NCI-H2029 treated with DMSO at 0.1 percent for 48 hours (cell line): ENCODE measurements around the gene MIOS.

ENCODE experiments used
- DNase-seq: peaks from one replicate; lab custom pipeline; 2025; lab: John Stamatoyannopoulos, UW

The MIOS gene

DNA sequence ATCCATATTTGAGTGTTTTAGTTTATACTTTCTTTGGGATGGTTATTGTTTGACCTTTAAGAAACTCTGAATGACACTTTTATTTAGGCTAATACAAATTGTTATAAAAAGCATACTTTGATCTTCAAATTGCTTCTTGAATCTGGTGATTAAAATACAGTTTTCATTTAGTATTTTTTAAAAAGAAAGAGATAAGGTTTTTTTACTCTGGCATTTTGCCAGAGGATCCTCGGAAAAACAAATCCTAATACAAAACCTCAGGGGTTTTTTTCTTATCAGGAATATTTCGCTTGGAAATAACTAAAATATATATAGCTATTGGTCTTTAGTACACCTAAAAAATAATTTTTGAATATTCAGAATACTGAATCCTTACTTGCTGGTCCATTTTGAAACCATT lies 17.0 kb downstream of the MIOS start:
- DNase-seq: no peak

DNA sequence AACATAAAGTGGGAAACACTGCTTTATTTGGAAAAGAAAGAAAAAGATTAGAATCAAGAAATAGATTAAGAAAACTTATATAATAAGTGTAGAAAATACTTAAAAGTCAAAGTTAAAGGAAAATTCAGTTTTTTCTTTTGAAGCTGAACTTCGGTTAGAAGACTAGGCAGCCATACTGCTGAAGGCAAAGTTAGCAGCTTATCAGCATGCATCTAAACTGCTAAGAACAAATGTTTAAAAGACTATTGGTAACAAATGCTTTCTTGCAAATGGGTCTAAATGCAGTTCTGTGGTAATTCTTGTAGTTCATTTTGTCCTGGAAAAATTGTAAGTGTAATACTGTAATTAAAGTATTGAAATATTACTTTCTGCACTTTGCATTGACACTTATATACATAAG lies 18.0 kb downstream of the MIOS start:
- DNase-seq: no peak

DNA sequence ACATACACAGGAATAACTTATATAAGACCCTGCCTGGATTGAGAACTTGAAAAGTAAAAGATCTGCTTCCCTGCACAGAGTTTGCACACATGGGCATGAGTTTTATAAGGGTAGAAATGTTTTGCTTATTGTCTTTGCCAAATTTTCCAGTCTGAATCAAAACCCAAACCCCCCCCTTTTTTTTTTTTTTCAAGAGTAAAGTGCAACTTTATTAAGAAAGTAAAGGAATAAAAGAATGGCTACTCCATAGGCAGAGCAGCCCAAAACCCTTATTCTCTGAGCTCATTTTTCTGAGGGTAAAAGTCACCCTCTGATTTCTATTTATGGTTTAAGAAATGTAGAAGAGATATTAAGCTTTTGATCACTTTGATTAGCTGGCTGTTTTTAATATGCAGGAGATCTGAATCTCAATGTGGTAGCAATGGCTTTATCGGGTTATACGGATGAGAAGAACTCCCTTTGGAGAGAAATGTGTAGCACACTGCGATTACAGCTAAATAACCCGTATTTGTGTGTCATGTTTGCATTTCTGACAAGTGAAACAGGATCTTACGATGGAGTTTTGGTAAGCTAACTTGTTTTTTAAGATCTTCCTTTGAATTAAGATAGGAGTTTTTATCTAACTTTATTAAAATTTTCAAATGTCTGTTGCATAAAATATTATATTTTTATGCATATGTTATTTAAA lies 18.7 kb downstream of the MIOS start:
- DNase-seq: no peak

DNA sequence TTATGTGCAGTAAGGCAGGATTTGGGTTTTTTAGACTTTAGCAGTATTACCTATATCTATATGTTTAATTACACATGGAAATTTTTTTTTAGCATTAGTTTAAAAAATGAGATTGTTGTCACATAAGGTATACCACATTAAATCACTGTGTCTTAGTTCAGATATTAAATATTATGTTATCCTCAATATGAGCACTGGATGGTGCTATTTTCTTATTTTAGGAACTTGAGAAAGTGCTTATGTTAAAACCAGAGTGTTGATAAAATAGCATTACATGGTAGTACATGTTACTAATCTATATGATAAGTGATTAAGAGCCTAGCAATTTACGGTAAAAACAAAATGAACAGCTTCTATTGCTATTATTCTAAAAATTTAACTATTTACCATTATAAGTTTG lies 28.8 kb downstream of the MIOS start:
- DNase-seq: no peak

DNA sequence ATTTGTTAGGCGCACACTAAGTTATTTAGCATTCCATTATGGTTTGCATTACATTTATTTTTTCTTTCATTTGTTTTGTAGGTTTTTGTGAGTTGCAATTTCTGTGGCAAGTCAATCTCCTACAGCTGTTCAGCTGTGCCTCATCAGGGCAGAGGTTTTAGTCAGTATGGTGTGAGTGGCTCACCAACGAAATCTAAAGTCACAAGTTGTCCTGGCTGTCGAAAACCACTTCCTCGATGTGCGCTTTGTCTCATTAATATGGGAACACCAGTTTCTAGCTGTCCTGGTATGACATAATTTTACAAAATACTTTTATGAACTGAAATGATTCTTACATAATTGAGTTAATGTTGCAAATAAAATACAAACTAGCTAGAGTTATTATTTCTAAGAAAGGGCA lies 29.5 kb downstream of the MIOS start:
- no peak for DNase-seq

DNA sequence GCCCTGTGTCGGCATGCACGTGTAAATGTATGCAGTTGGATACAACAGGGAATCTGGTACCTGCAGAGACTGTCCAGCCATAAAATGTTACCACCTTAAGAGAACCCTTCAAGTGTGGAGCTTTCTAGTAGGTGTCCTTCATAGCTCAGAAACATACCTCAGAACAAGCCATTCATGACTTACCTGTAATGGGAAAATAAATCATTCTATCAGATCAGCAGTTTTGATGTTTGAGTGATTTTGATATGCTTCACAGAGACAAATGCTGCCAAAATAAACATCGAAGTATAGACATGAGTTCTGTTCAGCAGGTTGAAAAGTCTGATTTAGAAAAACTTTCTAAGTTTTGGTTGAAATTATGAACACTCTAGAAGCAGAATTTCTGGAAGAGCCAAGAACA lies 40.3 kb downstream of the MIOS start:
- no peak for DNase-seq

DNA sequence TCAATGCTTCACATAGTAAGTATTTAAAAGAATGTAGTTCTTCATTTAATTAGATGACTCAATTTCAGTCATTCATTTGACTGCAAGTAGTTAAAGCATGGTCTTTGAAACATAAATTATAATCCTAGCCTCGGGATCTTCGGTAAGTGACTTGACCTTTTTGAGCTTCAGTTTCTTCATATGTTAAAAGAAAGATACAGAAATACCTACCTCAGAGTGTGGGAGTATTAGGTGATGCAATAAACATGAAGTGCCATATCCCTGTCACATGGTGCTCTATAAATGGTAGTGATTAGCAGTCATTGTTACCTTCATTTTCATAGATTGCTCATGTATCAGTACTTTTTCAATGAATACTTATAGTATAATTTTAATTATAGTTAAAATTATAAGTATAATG lies 42.6 kb downstream of the MIOS start:
- DNase-seq: no peak

DNA sequence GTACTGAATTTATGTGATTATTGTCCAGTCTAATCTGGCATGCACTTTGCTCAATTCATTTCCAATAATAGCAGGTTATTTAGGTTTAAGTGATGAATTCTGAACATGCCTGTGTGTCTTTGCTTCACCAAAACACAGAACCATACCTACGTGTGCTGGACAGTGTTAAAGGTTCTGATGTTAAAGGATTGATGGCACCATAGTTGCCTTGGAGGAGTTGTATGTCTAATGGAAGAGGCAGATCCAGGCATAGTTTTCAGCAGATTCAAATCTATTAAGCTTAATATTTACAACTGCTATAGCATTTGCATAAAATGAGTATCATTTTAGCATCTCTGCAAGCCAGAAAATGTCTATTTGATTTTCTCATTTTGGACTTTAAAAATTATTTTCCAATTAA lies 45.8 kb downstream of the MIOS start:
- no peak for DNase-seq

DNA sequence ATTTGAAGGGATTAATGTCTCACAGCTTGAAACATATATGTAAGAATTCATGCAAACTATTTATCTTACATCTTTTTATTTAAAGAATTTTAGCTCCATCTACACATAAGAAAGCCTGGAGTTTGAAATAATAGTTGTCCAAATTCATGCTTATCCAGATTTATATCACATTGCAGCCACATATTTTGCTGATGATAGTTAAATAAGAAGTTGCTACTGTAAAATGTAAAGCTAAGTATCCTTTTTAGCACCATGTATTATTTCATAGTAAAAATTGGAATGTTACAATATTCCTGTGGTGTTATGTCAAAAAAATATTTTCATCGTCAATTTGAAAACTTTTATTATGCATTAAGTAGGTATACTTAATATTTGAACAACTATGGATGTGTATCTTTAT lies 46.5 kb downstream of the MIOS start:
- no peak for DNase-seq

DNA sequence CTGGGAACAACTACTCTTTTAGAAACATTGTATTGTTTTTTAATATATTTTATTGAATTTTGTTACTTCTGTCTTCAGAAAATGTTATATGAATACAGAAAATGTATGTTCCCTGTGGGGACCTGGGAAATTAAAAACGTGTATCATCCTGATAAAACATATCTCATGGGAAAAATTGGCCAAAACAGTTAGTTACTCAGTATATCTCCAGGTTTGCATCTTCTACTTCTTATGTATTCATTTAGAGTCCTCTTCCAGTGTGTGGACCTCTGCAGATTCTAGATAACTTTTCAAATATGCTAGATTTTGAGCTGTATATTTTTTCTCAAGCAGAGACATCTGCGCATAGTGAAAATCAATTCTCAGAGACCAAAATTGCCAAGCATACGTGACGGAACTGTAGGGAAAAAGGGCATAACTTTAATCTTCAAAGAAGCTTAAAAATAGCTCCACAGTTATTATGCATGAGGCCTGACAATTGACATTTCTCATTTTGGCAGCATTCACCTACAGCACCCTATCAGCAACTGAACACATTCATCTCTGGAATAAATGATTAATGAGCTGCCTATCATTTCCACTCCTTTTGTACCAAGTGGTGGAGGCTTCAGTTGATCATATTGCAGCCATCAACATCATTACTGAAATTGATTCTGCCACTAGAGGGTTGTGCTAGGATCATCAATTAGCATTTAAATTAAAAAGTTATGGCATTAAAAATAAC lies 47.5 kb downstream of the MIOS start:
- DNase-seq: no peak

DNA sequence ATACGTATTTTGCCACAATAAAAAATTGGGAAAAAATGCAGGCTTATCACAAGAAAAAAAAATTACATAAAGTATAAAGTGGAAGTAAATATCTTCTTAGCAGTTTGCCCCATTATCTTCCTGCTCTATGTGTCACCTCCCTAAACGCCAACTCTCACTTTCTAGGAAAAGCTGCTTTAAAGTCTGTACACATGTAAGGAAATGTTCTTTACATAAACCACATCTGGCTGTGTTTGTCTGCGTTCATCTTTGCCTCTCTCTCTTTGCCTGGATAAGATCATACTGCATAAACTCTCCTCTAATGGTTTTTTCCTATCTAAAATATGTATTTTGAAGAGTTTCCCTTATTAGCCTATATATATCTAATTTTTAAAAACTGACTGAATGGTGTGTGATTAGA lies 50.9 kb downstream of the MIOS start:
- no peak for DNase-seq

DNA sequence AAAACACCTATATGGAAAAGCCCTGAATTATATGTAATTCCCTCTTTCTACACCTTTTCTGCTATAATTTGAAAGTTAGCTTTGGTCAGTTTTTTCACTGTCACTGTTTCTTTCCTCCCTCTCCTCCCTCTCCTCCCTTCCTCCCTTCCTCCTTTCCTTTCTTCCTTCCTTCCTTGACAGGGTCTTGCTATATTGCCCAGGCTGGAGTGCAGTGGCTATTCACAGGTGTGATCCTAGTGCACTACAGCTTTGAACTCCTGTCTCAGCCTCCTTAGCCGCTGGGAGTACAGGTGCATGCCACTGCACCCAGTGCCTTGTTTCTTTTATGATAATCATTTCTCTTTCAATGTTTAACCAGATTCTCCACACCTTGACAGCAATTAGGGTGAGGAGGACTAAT lies 51.7 kb downstream of the MIOS start:
- no peak for DNase-seq

DNA sequence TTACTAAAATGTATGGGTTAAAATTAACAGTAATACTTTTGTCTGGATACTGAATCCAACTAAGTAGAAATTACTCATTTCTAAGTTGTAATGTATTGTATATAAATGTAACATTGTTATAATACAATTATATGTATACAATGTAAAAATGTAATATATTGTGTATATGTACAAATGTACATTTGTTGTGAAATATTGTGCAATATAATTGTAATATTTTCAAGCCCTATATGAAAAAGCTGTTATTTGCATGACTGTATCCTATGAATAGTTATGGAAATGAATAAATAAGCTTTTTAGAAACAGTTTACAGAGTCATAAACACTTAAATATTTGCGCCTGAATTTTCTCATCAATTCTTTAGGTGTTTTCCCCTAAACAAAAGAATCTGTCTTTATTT lies 53.6 kb downstream of the MIOS start:
- no peak for DNase-seq

DNA sequence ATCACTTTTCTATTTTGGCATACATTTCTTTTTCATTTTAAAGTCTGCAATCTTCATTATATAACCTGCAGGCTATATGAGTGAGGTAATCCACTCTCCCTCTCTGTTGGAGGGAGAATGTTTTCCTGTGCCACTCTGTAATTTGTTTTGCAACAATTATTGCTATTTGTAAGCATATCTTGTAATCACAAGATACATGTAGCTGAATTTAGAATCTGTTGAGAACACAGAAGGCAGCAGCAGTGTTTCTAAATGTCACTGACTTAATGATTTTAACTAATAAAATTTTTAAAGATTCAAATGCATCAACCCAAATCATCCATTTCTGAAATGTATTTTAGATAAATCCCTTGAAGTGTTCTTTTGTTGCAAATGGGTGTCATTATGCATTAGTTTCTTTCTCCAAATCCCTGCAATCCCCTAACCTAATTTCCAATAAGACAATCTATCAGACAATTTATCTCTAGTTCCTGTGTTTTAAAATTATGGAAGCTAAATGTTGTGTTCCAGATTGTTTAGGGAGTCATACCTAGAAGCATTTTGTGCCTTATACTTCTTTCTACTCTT lies 54.0 kb downstream of the MIOS start:
- no peak for DNase-seq

DNA sequence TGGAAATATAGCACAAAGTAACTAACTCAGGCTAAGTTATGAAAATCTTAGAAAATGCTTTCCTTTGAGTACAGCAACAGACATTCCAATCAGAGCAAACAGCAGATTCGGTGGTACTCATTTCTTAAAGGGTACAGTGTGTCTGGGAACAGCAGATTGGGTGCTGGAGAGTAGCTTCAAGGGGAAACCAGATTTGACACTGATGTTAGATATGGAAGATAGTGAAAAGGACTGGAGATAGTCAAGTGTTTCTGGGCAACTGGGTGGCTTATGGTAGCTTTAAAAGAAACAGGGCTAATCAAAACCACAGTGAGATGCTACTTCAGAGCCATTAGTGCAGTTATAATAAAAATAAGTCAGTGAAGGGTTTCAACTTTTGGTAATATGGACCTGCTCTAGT lies 61.8 kb downstream of the MIOS start:
- no peak for DNase-seq

DNA sequence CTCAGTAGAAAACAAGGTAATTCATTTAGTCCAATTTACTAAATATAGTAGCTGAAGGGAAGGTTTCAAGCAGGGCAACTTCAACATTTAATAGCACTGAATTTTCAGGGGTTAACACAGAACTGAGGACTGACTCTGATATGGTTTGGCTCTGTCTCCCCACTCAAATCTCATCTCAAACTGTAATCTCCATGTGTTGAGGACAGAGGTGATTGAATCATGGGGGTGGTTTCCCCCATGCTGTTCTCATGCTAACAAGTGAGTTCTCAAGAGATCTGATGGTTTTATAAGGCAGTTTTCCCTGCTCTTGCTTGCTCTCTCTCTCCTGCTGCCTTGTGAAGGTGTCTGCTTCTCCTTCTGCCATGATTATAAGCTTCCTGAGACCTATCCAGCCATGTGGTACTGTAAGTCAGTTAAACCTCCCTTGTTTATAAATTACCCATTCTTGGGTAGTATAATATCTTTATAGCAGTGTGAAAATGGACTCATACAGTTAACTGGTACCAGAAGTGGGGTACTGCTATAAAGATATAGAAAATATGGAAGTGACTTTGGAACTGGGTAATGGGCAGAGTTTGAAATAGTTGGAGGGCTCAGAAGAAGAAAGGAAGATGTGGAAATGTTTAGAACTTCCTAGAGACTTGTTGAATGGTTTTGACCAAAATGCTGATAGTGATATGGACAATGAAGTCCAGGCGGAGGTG lies 64.1 kb downstream of the MIOS start:
- no peak for DNase-seq

DNA sequence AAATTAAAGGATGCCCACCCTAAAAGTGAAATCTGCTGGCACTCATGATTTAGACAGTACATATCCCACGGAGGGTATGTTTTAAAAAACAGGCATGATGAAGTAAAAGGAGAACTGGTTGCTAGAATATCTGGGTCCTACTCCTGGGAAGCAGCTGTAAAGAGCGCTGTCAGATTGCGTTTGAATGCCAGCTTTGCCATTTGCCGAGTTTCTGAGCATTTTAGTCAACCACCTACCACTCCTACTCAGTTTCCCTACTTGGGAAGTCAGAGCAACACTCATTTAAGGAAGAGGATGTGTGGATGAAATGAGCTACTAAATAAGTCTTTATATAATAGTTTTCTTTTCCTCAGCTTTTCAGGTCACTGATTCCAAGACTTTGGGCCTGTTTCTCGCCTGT lies 72.7 kb downstream of the MIOS start:
- DNase-seq: no peak

DNA sequence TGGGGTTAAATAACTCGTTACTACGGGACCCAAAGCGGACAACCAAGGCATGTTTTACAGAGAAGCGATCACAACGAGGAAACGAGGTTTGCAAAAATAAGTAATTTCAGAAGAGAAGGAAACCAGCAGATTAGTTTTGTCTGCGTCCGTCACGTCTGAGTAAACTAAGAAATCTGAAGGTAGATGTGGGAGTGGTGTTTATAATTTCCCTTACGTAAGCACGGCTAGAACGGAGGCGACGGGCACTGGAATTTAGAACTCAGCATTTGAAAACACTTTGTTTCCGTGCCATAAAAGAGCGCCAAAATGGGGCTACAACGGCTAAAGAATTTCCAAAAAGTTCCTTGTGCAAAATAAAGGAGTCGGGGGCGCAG lies 73.2 kb downstream of the MIOS start:
- DNase-seq: no peak

DNA sequence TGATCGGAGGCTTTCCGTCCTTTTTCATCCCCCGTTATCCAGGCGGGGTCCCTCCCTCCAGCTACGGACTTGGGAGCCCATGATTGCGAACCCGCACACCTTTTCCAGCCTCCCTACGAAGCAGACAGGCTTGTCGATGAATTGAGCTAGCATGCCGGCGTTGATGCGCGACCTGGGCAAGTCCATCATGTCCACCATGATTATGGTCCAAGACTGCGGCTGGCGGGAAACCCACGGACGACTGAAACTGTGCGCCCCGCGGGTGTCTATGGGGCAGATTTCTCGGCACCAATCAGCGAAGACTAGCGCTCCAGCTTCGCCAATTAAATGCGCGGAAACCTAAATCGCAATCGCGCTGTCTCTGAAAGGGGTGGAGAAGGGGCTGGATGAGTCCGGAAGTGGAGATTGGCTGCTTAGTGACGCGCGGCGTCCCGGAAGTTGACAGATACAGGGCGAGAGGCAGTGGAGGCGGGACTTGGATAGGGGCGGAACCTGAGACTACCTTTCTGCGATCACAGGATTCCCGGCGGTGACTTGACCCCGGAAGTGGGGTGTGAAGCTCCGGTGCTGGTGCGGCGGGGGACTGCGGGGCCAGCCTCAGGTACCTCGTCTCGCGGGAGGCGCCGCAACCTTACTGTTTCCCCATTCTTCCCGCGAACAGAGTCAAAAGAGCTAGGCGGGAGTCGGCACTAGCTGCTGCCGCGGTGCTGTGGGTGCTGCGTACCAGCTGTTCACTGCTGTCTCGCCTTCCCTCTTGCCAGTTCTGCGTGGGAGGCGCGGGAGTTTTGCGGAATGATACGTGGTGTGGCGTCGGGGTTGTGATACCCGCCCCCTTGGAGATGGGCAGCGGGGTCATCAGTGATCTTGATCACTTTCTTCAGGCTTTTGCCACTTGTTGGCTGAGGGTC lies 73.8 kb downstream of the MIOS start, which contains the start of gene UMAD1:
UMAD1 (plus strand) TSS at position 532 of the 908 bp plus-strand sequence. CDS start 32,620 bp downstream, outside the sequence.
- DNase-seq: peak; percentile 98

DNA sequence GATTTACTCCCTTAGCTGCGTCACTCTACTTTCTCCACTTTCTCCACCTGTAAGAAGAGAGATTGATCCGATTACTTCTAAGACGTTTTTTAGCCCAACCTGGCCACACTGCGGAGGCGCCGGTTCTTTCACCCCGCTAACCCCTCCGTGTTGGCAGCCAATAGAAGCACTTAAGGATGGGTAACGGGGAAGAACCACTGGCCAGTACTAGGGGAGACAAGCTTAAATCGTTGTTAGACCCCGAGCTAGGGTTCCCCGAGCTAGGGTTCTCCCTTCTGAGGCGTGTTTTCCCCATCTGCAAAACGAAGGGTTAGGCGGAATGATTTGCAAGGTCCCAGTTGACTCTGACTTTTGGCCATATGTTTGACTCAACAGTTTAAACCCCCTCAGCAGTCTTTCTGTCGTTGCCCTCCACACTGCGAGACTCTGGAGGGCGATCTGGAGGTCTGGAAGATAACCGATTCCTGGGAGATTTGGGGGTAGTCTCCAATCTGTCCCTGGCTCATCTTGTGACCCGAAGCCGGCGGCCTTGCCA lies 74.5 kb downstream of the MIOS start:
- DNase-seq: no peak

DNA sequence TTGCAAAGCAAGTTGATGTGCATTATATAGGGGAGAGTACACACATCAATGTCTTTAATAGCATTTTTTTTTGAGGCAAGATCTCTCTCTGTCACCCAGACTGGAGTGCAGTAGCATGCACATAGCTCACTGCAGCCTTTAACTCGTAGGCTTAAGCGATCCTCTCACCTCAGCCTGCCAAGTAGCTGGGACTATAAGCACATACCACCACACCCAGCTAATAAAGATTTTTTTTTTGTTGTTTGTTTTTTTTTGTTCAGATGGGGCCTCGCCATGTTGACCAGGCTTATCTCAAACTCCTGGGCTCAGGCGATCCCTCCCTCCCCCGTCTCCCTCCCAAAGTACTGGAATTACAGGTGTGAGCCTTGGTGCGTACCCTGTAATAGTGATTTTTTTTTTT lies 75.4 kb downstream of the MIOS start:
- no peak for DNase-seq
